ENCODE data around the gene CD5L. TPM values are rescaled to one million over a fixed set of nuclear protein-coding genes. Genes with fewer than 3 reads are reported as not detected.

The CD5L gene
- not detected for total RNA-seq

DNA sequence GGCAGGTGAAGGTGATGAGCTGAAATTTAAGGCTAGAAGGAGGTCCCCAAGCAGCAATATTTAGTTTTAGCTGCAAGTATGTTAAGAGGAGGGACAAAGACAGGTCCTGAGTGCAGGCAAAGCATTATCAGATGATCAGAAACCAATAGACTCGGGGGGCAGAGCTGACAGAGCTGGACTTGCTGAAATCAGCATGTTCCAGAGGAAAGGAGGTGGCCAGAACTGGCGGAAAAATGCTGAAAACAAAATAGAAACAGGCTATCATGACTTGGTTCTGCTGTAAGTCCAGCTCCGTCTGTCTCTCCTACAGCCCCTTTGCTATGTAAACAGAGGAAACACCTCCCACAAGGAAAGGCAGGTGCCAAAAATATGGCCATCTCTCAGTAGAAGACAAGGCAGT is at the start of gene CD5L:
Gene CD5L, minus strand, starts transcription at position 101 of the 400 bp plus-strand sequence. CDS start 107 bp downstream, outside the sequence.
- H3K4me1 ChIP-seq, result no peaks in the 10 kb centered on the region
- H3K9me3 ChIP-seq, result no peaks in the 10 kb centered on the region
- intact Hi-C loops (cut with DNase I; ENCODE audit: low total_unique reads), result no loop called here
- DNase-seq (ENCODE audit: low spot score in 2 of 2), result no peak
- no peak within 1 kb of the TSS for H3K4me3 ChIP-seq
- H3K27me3 ChIP-seq, result no peaks in the 10 kb centered on the region
- TF ChIP-seq POLR2AphosphoS5 (IDR thresholded peaks at IDR 0.05) (no peak), POLR2A (IDR thresholded peaks at IDR 0.05) (no peak)
- TF ChIP-seq, protein P1, sequence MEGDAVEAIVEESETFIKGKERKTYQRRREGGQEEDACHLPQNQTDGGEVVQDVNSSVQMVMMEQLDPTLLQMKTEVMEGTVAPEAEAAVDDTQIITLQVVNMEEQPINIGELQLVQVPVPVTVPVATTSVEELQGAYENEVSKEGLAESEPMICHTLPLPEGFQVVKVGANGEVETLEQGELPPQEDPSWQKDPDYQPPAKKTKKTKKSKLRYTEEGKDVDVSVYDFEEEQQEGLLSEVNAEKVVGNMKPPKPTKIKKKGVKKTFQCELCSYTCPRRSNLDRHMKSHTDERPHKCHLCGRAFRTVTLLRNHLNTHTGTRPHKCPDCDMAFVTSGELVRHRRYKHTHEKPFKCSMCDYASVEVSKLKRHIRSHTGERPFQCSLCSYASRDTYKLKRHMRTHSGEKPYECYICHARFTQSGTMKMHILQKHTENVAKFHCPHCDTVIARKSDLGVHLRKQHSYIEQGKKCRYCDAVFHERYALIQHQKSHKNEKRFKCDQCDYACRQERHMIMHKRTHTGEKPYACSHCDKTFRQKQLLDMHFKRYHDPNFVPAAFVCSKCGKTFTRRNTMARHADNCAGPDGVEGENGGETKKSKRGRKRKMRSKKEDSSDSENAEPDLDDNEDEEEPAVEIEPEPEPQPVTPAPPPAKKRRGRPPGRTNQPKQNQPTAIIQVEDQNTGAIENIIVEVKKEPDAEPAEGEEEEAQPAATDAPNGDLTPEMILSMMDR (IDR thresholded peaks at IDR 0.05), result no peak
- H3K27ac ChIP-seq, result no peak within 1 kb of the TSS
- H3K36me3 ChIP-seq, result no peaks in the 10 kb centered on the region

DNA sequence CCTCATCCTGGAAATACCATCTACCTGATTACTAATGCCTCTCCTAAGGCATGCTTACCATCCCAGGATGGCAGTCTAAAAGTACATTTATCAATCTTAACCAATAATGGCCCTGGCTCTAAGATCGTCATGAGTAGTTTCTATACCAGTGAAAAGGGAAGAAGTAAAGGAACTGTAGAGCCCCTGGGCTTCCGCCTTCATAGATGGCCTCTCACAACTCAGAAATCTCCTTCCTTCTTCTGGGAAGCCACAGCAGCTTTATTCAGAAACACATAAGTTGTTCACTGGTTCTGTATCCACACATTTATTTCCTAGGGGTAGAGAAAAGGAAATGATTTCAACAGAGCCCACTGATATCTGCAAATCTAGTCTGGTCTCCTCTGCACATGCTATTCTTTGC is 41.0 kb upstream of the CD5L start:
- Histone ChIP-seq H3K27ac (no peak overlapping the region), H3K4me3 (no peak overlapping the region), H3K27me3 (no peaks in the 10 kb centered on the region), H3K4me1 (no peaks in the 10 kb centered on the region), H3K9me3 (no peaks in the 10 kb centered on the region), H3K36me3 (no peaks in the 10 kb centered on the region)
- DNase-seq (ENCODE audit: low spot score in 2 of 2), result no peak
- intact Hi-C loops (cut with DNase I; ENCODE audit: low total_unique reads), result no loop called here
- TF ChIP-seq, protein P1 (IDR thresholded peaks at IDR 0.05), result no peak
- TF ChIP-seq POLR2AphosphoS5 (IDR thresholded peaks at IDR 0.05) (no peak), POLR2A (IDR thresholded peaks at IDR 0.05) (no peak)

DNA sequence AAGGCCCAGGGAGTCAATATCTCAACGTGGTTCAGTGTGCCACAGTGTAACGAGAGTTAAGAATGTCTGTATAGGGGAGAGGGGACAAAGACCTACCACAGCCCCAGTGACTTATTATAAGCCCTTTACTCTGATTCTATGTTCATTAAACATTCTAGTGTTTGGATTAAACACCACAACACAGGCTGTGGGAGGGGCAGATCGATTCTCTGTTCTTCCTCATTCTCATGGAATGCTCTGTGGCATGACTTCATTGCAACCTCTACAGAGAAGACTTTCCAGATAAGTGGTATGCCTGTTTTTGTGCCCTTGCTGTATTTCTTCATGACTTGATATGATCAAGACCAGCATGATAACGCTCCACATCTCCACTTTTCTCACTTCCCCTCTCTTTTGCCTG is 39.0 kb upstream of the CD5L start:
- DNase-seq (ENCODE audit: low spot score in 2 of 2), result no peak
- Histone ChIP-seq H3K9me3 (no peaks in the 10 kb centered on the region), H3K27me3 (no peaks in the 10 kb centered on the region), H3K27ac (no peak overlapping the region), H3K4me1 (no peaks in the 10 kb centered on the region), H3K36me3 (no peaks in the 10 kb centered on the region), H3K4me3 (no peak overlapping the region)
- TF ChIP-seq POLR2A (IDR thresholded peaks at IDR 0.05) (no peak), POLR2AphosphoS5 (IDR thresholded peaks at IDR 0.05) (no peak)
- TF ChIP-seq, protein P1 (IDR thresholded peaks at IDR 0.05), result no peak
- intact Hi-C loops (cut with DNase I; ENCODE audit: low total_unique reads), result no loop called here

DNA sequence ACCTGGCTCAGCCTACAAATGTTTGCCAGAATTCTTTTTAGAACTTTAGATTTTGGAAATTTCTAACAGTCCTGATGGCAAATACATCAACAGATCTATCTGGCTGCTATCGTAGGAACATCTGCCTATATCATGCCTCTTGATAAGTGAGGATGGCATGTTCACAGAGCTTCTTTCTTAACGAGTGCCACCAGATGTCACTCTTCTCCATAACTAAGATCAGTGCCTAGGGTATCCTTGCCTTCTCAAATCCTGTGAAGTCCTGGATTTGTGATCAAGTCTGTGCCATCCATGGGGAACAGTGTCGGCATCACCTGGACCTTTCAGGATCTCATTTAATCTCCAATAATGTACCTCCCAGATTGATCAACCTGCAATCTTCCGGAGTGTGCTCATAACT is 36.5 kb upstream of the CD5L start:
- H3K36me3 ChIP-seq, result no peaks in the 10 kb centered on the region
- intact Hi-C loops (cut with DNase I; ENCODE audit: low total_unique reads), result no loop called here
- H3K4me1 ChIP-seq, result no peaks in the 10 kb centered on the region
- no peak overlapping the region for H3K27ac ChIP-seq
- no peaks in the 10 kb centered on the region for H3K27me3 ChIP-seq
- H3K4me3 ChIP-seq, result no peak overlapping the region
- no peaks in the 10 kb centered on the region for H3K9me3 ChIP-seq
- no peak for DNase-seq (ENCODE audit: low spot score in 2 of 2)
- no peak for TF ChIP-seq POLR2A (IDR thresholded peaks at IDR 0.05)
- TF ChIP-seq, protein P1 (IDR thresholded peaks at IDR 0.05), result no peak
- TF ChIP-seq POLR2AphosphoS5 (IDR thresholded peaks at IDR 0.05), result no peak

DNA sequence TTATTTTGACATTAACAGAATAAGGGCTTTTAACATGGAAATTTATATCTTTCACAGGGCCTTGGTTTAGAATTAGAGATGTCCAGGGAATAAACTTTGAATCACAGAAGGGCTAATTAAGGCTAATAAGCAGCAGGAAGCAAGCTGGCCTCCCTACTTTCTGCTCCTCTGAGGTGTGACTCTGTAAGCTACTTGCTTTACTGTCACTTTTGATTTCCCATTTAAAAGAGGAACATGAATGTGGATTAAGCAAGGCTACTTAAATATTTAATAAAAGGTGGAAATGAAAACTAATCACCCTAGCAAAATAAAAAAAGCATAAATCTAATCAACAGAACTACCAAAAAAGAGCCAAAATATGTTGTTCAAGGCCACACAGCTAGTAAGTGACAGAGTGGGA is 28.9 kb upstream of the CD5L start:
- intact Hi-C loops (cut with DNase I; ENCODE audit: low total_unique reads), result no loop called here
- H3K27ac ChIP-seq, result no peak overlapping the region
- TF ChIP-seq POLR2A (IDR thresholded peaks at IDR 0.05) (no peak), POLR2AphosphoS5 (IDR thresholded peaks at IDR 0.05) (no peak)
- TF ChIP-seq, protein P1 (IDR thresholded peaks at IDR 0.05), result no peak
- H3K36me3 ChIP-seq, result no peaks in the 10 kb centered on the region
- no peaks in the 10 kb centered on the region for H3K27me3 ChIP-seq
- no peak for DNase-seq (ENCODE audit: low spot score in 2 of 2)
- no peak overlapping the region for H3K4me3 ChIP-seq
- no peaks in the 10 kb centered on the region for H3K4me1 ChIP-seq
- no peaks in the 10 kb centered on the region for H3K9me3 ChIP-seq

Measured in breast epithelium (tissue), 4 donors.